HEK293 (cell line): ENCODE data around the gene ARHGEF2.

Source experiments
- BCL6B ChIP-seq: fragments of 450-650 bp; formaldehyde crosslinking; IDR thresholded peaks from 2 replicates; pipeline ENCODE4 v1.5.1; 2017; ENCODE audit warnings: missing biosample characterization, missing genetic modification characterization
- GLI2 ChIP-seq: fragments of 450-650 bp; formaldehyde crosslinking; IDR thresholded peaks from 2 replicates; pipeline ENCODE4; 2017; ENCODE audit warnings: missing biosample characterization, missing genetic modification characterization, low read depth, borderline replicate concordance
- PRDM1 ChIP-seq: fragments of 450-650 bp; formaldehyde crosslinking; IDR thresholded peaks from 2 replicates; pipeline ENCODE4; 2016; ENCODE audit warnings: missing biosample characterization, missing genetic modification characterization
- RBAK ChIP-seq: fragments of 450-650 bp; formaldehyde crosslinking; IDR thresholded peaks from 2 replicates; pipeline ENCODE4 v1.5.1; 2016; ENCODE audit warnings: missing biosample characterization, missing genetic modification characterization
- ZBTB10 ChIP-seq: fragments of 450-650 bp; formaldehyde crosslinking; IDR thresholded peaks from 2 replicates; pipeline ENCODE4 v1.5.1; 2016; ENCODE audit warnings: missing biosample characterization, missing genetic modification characterization
- ZBTB48 ChIP-seq: fragments of 450-650 bp; formaldehyde crosslinking; IDR thresholded peaks from 2 replicates; pipeline ENCODE4 v1.5.1; 2016; ENCODE audit warnings: missing biosample characterization, missing genetic modification characterization
- ZIC2 ChIP-seq: fragments of 450-650 bp; formaldehyde crosslinking; IDR thresholded peaks from 2 replicates; pipeline ENCODE4 v1.5.1; 2016; ENCODE audit warnings: missing biosample characterization, missing genetic modification characterization
- ZNF114 ChIP-seq: fragments of 450-650 bp; formaldehyde crosslinking; IDR thresholded peaks from 2 replicates; pipeline ENCODE4 v1.5.0; 2017; ENCODE audit warnings: missing biosample characterization, missing genetic modification characterization
- ZNF146 ChIP-seq: fragments of 450-650 bp; formaldehyde crosslinking; IDR thresholded peaks from 2 replicates; pipeline ENCODE4 v1.5.1; 2016; ENCODE audit warnings: missing biosample characterization, missing genetic modification characterization
- ZNF2 ChIP-seq: fragments of 450-650 bp; formaldehyde crosslinking; IDR thresholded peaks from 2 replicates; pipeline ENCODE4 v1.5.1; 2016; ENCODE audit warnings: missing biosample characterization, missing genetic modification characterization
- ZNF211 ChIP-seq: fragments of 450-650 bp; formaldehyde crosslinking; IDR thresholded peaks from 2 replicates; pipeline ENCODE4 v1.5.1; 2016; ENCODE audit warnings: low read depth, missing biosample characterization, missing genetic modification characterization
- ZNF24 ChIP-seq: fragments of 450-650 bp; formaldehyde crosslinking; IDR thresholded peaks from 2 replicates; pipeline ENCODE4 v1.5.1; 2016; ENCODE audit warnings: missing biosample characterization, missing genetic modification characterization
- ZNF248 ChIP-seq: fragments of 450-650 bp; formaldehyde crosslinking; IDR thresholded peaks from 2 replicates; pipeline ENCODE4 v1.5.1; 2017; ENCODE audit warnings: missing biosample characterization, missing genetic modification characterization
- ZNF280D ChIP-seq: fragments of 450-650 bp; formaldehyde crosslinking; IDR thresholded peaks from 2 replicates; pipeline ENCODE4 v1.5.1; 2016; ENCODE audit warnings: missing biosample characterization, missing genetic modification characterization
- ZNF449 ChIP-seq: fragments of 450-650 bp; formaldehyde crosslinking; IDR thresholded peaks from 2 replicates; pipeline ENCODE4 v1.5.1; 2017; ENCODE audit warnings: missing biosample characterization, mild to moderate bottlenecking, missing genetic modification characterization, moderate library complexity
- ZNF48 ChIP-seq: fragments of 450-650 bp; formaldehyde crosslinking; IDR thresholded peaks from 2 replicates; pipeline ENCODE4 v1.5.1; 2016; ENCODE audit warnings: missing biosample characterization, missing genetic modification characterization
- ZNF596 ChIP-seq: fragments of 450-650 bp; IDR thresholded peaks from 2 replicates; pipeline ENCODE4 v1.5.0; 2018; ENCODE audit warnings: missing biosample characterization, mild to moderate bottlenecking, missing genetic modification characterization, moderate library complexity
- ZNF623 ChIP-seq: fragments of 450-650 bp; formaldehyde crosslinking; IDR thresholded peaks from 2 replicates; pipeline ENCODE4 v1.5.1; 2016; ENCODE audit warnings: missing biosample characterization, missing genetic modification characterization
- ZNF629 ChIP-seq: fragments of 450-650 bp; formaldehyde crosslinking; IDR thresholded peaks from 2 replicates; pipeline ENCODE4 v1.5.1; 2017; ENCODE audit warnings: missing biosample characterization, missing genetic modification characterization
- ZNF701 ChIP-seq: fragments of 450-650 bp; formaldehyde crosslinking; IDR thresholded peaks from 2 replicates; pipeline ENCODE4 v1.5.1; 2016; ENCODE audit warnings: missing biosample characterization, missing genetic modification characterization
- ZNF776 ChIP-seq: fragments of 450-650 bp; formaldehyde crosslinking; IDR thresholded peaks from 2 replicates; pipeline ENCODE4 v1.5.0; 2017; ENCODE audit warnings: missing biosample characterization, missing genetic modification characterization, borderline replicate concordance
- ZNF791 ChIP-seq: fragments of 450-650 bp; formaldehyde crosslinking; IDR thresholded peaks from 2 replicates; pipeline ENCODE4 v1.5.1; 2016; ENCODE audit warnings: missing biosample characterization, missing genetic modification characterization

ARHGEF2 gene

GRCh38 chr1:155911156-155912055 is 66.9 kb downstream of the ARHGEF2 start, which contains the start of gene RIT1 (continued):
- TF ChIP-seq ZNF449 (tag by site-specific recombination), result no peak
- no peak for TF ChIP-seq ZNF596
- TF ChIP-seq ZNF146 (tag by site-specific recombination), result 0 out of 2 replicates have a peak, but pooled peaks have one; percentile 9
- TF ChIP-seq ZBTB48 (tag by site-specific recombination), result peak; percentile 55; the same call in 1 of the 2 replicates
- peak; percentile 66; the same call in 1 of the 2 replicates for TF ChIP-seq ZNF24 (tag by site-specific recombination)
- no peak for TF ChIP-seq ZNF211
- peak; percentile 87 for TF ChIP-seq PRDM1
- TF ChIP-seq ZNF629 (tag by site-specific recombination), result peak; percentile 61
- no peak for TF ChIP-seq ZNF114
- peak; percentile 20; the same call in 1 of the 2 replicates for TF ChIP-seq ZNF2
- TF ChIP-seq RBAK (tag by site-specific recombination), result no peak
- no peak for TF ChIP-seq ZBTB10 (tag by site-specific recombination)
- no peak for TF ChIP-seq ZNF623 (tag by site-specific recombination)
- no peak for TF ChIP-seq ZNF248 (tag by site-specific recombination)
- TF ChIP-seq BCL6B (tag by site-specific recombination), result no peak
- TF ChIP-seq ZNF48 (tag by site-specific recombination), result no peak
- no peak for TF ChIP-seq ZNF776 (tag by site-specific recombination)
- 0 out of 2 replicates have a peak, but pooled peaks have one; percentile 4 for TF ChIP-seq ZNF280D (tag by site-specific recombination)
- no peak for TF ChIP-seq ZNF791 (tag by site-specific recombination)
- no peak for TF ChIP-seq ZIC2 (tag by site-specific recombination)
- TF ChIP-seq GLI2 (tag by site-specific recombination), result no peak
- no peak for TF ChIP-seq ZNF701 (tag by site-specific recombination)
